H9 (cell line): Measurements from ENCODE around the gene AATK. TPM values are rescaled to one million over a fixed set of nuclear protein-coding genes. Genes with fewer than 3 reads are reported as not detected.

Source experiments
- DNase-seq: peaks from one replicate; pipeline ENCODE4 v3.0.0-alpha.2; 2017
- H2AFZ ChIP-seq: one replicate; pipeline ENCODE4 v1.6.1; 2013; ENCODE audit warnings: mild to moderate bottlenecking, low read length, control low read depth, moderate library complexity
- H2AK5ac ChIP-seq: 2 replicates; pipeline ENCODE4 v1.6.1; 2013; ENCODE audit warnings: low read length, control low read depth, mixed read lengths; ENCODE audit not compliant: insufficient read length
- H2BK120ac ChIP-seq: one replicate; pipeline ENCODE4 v1.6.1; 2013; ENCODE audit warnings: low read depth, mild to moderate bottlenecking, low read length, control low read depth, inconsistent platforms; ENCODE audit not compliant: poor library complexity, severe bottlenecking
- H2BK12ac ChIP-seq: 2 replicates; pipeline ENCODE4 v1.6.1; 2013; ENCODE audit warnings: low read length, control low read depth, mixed read lengths, low read depth; ENCODE audit not compliant: insufficient read length
- H2BK15ac ChIP-seq: 2 replicates; pipeline ENCODE4 v1.6.1; 2013; ENCODE audit warnings: low read depth, low read length, control low read depth
- H2BK20ac ChIP-seq: one replicate; pipeline ENCODE4 v1.6.1; 2013; ENCODE audit warnings: low read depth, mild to moderate bottlenecking, low read length, control low read depth, inconsistent platforms; ENCODE audit not compliant: poor library complexity, severe bottlenecking
- H2BK5ac ChIP-seq: 2 replicates; pipeline ENCODE4 v1.6.1; 2013; ENCODE audit warnings: low read length, control low read depth, mixed read lengths; ENCODE audit not compliant: insufficient read length
- H3K14ac ChIP-seq: 2 replicates; pipeline ENCODE4 v1.6.1; 2013; ENCODE audit warnings: low read length, control low read depth; ENCODE audit not compliant: insufficient read depth
- H3K18ac ChIP-seq: 2 replicates; pipeline ENCODE4 v1.6.1; 2013; ENCODE audit warnings: low read depth, mild to moderate bottlenecking, mixed read lengths, low read length, control low read depth; ENCODE audit not compliant: insufficient read length
- H3K23ac ChIP-seq: 2 replicates; pipeline ENCODE4 v1.6.1; 2013; ENCODE audit warnings: low read length, control low read depth, mixed read lengths, low read depth; ENCODE audit not compliant: insufficient read length
- H3K23me2 ChIP-seq: 2 replicates; pipeline ENCODE4 v1.6.1; 2013; ENCODE audit warnings: low read depth, mild to moderate bottlenecking, mixed read lengths, low read length, control low read depth; ENCODE audit not compliant: insufficient read length, poor library complexity, severe bottlenecking
- H3K27ac ChIP-seq: 2 replicates; pipeline ENCODE4 v1.5.1; 2013; ENCODE audit warnings: low read length, control low read depth, mixed read lengths, low read depth; ENCODE audit not compliant: insufficient read length
- H3K27me3 ChIP-seq: 2 replicates; pipeline ENCODE4 v1.6.1; 2013; ENCODE audit warnings: low read length, control low read depth, inconsistent platforms; ENCODE audit not compliant: insufficient read depth
- H3K4ac ChIP-seq: 2 replicates; pipeline ENCODE4 v1.6.1; 2013; ENCODE audit warnings: low read depth, mild to moderate bottlenecking, control low read depth, inconsistent platforms, low read length, moderate library complexity
- H3K4me1 ChIP-seq: 2 replicates; pipeline ENCODE4 v1.6.1; 2013; ENCODE audit warnings: low read length, control low read depth, inconsistent platforms; ENCODE audit not compliant: insufficient read depth
- H3K4me2 ChIP-seq: 2 replicates; pipeline ENCODE4 v1.6.1; 2013; ENCODE audit warnings: low read length, control low read depth, mixed read lengths; ENCODE audit not compliant: insufficient read length, insufficient read depth
- H3K56ac ChIP-seq: 2 replicates; pipeline ENCODE4 v1.6.1; 2013; ENCODE audit warnings: low read depth, mild to moderate bottlenecking, mixed read lengths, low read length, control low read depth; ENCODE audit not compliant: insufficient read length
- H3K79me1 ChIP-seq: 2 replicates; pipeline ENCODE4 v1.6.1; 2013; ENCODE audit warnings: low read depth, mild to moderate bottlenecking, moderate library complexity, low read length, control low read depth, inconsistent platforms; ENCODE audit not compliant: insufficient read depth, poor library complexity, severe bottlenecking
- H3K79me2 ChIP-seq: 2 replicates; pipeline ENCODE4 v1.6.1; 2013; ENCODE audit warnings: low read length, control low read depth, inconsistent platforms; ENCODE audit not compliant: insufficient read depth
- H3K9ac ChIP-seq: 2 replicates; pipeline ENCODE4 v1.6.1; 2013; ENCODE audit warnings: low read length, control low read depth, mixed read lengths; ENCODE audit not compliant: insufficient read length; ENCODE audit errors: extremely low read depth
- H3K9me3 ChIP-seq: one replicate; pipeline ENCODE4 v1.6.1; 2013; ENCODE audit warnings: low read depth, low read length, inconsistent platforms; ENCODE audit not compliant: control insufficient read depth
- H3T11ph ChIP-seq: one replicate; pipeline ENCODE4 v1.6.1; 2013; ENCODE audit warnings: mild to moderate bottlenecking, low read length, control low read depth, inconsistent platforms
- H4K20me1 ChIP-seq: one replicate; pipeline ENCODE4 v1.6.1; 2013; ENCODE audit not compliant: control insufficient read depth, insufficient read length, insufficient read depth
- H4K5ac ChIP-seq: 2 replicates; pipeline ENCODE4 v1.6.1; 2013; ENCODE audit warnings: low read depth, mild to moderate bottlenecking, mixed read lengths, low read length, control low read depth; ENCODE audit not compliant: insufficient read length
- H4K8ac ChIP-seq: replicated peaks from 2 replicates; pipeline ENCODE4 v1.6.1; 2013; ENCODE audit warnings: low read length, control low read depth, mixed read lengths, low read depth; ENCODE audit not compliant: insufficient read length
- H4K91ac ChIP-seq: 2 replicates; pipeline ENCODE4 v1.6.1; 2013; ENCODE audit warnings: low read depth, mild to moderate bottlenecking, moderate library complexity, mixed read lengths, low read length, control low read depth; ENCODE audit not compliant: insufficient read length
- H3K27ac Mint-ChIP-seq, 3 experiments: 2 replicates in 2 of 3; 3 replicates in 1 of 3; pipeline ENCODE4 v1.8.0; 2020 to 2021; ENCODE audit warnings: mixed read lengths in 3 of 3, mild to moderate bottlenecking in 1 of 3, moderate library complexity in 1 of 3
- H3K27me3 Mint-ChIP-seq: 2 replicates; pipeline ENCODE4 v1.8.0; 2021; ENCODE audit warnings: low read depth, mild to moderate bottlenecking, moderate library complexity, mixed read lengths
- H3K36me3 Mint-ChIP-seq, 3 experiments: 2 replicates in 2 of 3; 3 replicates in 1 of 3; pipeline ENCODE4 v1.8.0; 2020 to 2021; ENCODE audit warnings: low read depth in 3 of 3, mixed read lengths in 3 of 3; ENCODE audit not compliant: insufficient read depth in 1 of 3
- H3K4me1 Mint-ChIP-seq, 2 experiments: 2 replicates each; pipeline ENCODE4 v1.8.0; 2020; ENCODE audit warnings: mixed read lengths in 2 of 2
- H3K4me3 Mint-ChIP-seq, 2 experiments: 2 replicates in 1 of 2; 3 replicates in 1 of 2; pipeline ENCODE4 v1.8.0; 2020 to 2021; ENCODE audit warnings: mild to moderate bottlenecking in 2 of 2, mixed read lengths in 2 of 2, moderate library complexity in 1 of 2
- H3K9me3 Mint-ChIP-seq, 2 experiments: 2 replicates in 1 of 2; 3 replicates in 1 of 2; pipeline ENCODE4 v1.8.0; 2020; ENCODE audit warnings: mild to moderate bottlenecking in 2 of 2, mixed read lengths in 2 of 2, moderate library complexity in 1 of 2
- CTCF ChIP-seq: fragments of 200-600 bp; sonication (generic); conservative IDR thresholded peaks from 3 replicates; pipeline ENCODE4 v1.8.0; 2021; ENCODE audit warnings: antibody characterized with exemption, mild to moderate bottlenecking
- WGBS: extraction: QIAGEN DNeasy Blood & Tissue Kit; methylation state at CpG from one replicate; pipeline ENCODE4 v1.1.7; 2013; ENCODE audit warnings: missing lambda C conversion rate, low lambda C conversion rate, mixed read lengths; ENCODE audit not compliant: insufficient read length; ENCODE audit errors: extremely low coverage; 5-methylcytosine and 5-hydroxymethylcytosine counted together
- total RNA-seq: library from RNA; stranded (reverse); gene quantifications from 2 replicates; pipeline ENCODE4 v1.2.1, GENCODE V29; 2021

AATK gene
- total RNA-seq, 1 experiment from 2014 or later: 2.4 TPM

DNA sequence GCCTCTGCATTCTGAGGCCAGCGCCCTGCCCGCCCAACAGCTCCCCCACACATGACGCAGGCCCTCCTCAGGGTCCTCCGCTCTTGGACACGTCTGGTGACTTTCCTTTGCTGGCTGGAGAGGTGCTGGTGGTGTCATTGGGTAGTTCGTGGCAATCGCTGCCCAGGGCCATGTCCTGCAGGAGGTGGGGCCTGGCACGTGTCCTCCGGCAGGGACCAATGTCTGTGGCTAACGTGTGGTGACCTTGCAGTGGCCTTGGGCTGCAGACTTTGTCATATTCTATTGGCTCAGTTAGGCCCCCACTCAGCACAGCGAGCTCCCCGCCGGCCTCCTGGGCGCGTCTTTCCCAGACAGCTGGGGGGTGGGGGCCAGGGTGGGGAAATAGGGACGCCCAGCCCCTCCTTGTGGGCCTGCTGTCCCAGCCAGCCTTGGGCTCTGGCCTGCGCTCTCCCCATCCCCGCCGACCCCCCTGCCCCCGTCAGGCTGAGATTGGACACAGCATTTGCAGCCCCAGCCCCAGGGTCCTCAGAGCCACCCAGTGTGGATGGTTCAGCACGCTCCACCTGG is 52.8 kb downstream of the AATK start:
- Histone ChIP-seq H3K9ac (no peak overlapping the region), H3K79me2 (no peaks in the 10 kb centered on the region), H3K27me3 (no peaks in the 10 kb centered on the region), H4K20me1 (no peaks in the 10 kb centered on the region), H2BK12ac (no peak overlapping the region), H3K14ac (no peak overlapping the region), H3K56ac (no peak overlapping the region), H3K23ac (no peak overlapping the region), H2BK15ac (no peak overlapping the region), H3K18ac (no peak overlapping the region), H3K27ac (no peak overlapping the region), H4K8ac (no peak overlapping the region), H2BK20ac (no peak overlapping the region), H4K91ac (no peak overlapping the region), H3T11ph (no peak overlapping the region), H3K79me1 (no peaks in the 10 kb centered on the region), H3K4ac (no peak overlapping the region), H2BK120ac (no peak overlapping the region), H3K9me3 (no peaks in the 10 kb centered on the region), H2BK5ac (no peak overlapping the region), H3K4me2 (no peak overlapping the region), H2AK5ac (no peak overlapping the region), H4K5ac (no peak overlapping the region), H3K23me2 (no peaks in the 10 kb centered on the region), H3K4me1 (no peaks in the 10 kb centered on the region), H2AFZ (no peak overlapping the region)
- Mint-ChIP-seq H3K27ac (peak overlapping the region in 1 of 3 experiments; percentile 89; a peak in 2 of 7 replicates), H3K4me1 (peaks cover 0 to 7% of the 10 kb centered on the region in 2 experiments; a peak in 3 of 4 replicates), H3K4me3 (no peak overlapping the region), H3K9me3 (no peaks in the 10 kb centered on the region), H3K27me3 (no peaks in the 10 kb centered on the region), H3K36me3 (no peaks in the 10 kb centered on the region; a peak in 1 of 7 replicates)
- no peak for DNase-seq
- WGBS: no CpG with 5 or more reads among the region's 21 CpGs
- TF ChIP-seq CTCF: no peak
